Esophagus squamous epithelium (tissue), 5 donors: ENCODE results near the gene UTP14A. TPM values are rescaled to one million over a fixed set of nuclear protein-coding genes. Genes with fewer than 3 reads are reported as not detected.

Source experiments
- DNase-seq: peaks from one replicate; lab custom pipeline; 2025; lab: John Stamatoyannopoulos, UW
- H3K27ac ChIP-seq, 4 donors: fragments of 200-600 bp; sonication (generic); one replicate each; pipeline ENCODE4 v1.5.1; 2016 to 2019; ENCODE audit warnings: mild to moderate bottlenecking in 1 of 4
- H3K27me3 ChIP-seq, 4 donors: fragments of 200-600 bp; sonication (generic); 1 replicate in 3 of 4; 2 replicates in 1 of 4; pipeline versions ENCODE4 v1.5.1 to v1.6.0; 2017 to 2021; ENCODE audit warnings: antibody characterized with exemption in 1 of 4
- H3K36me3 ChIP-seq, 3 donors: fragments of 200-600 bp; sonication (generic); one replicate each; pipeline ENCODE4 v1.5.1; 2016 to 2019
- H3K4me1 ChIP-seq, 3 donors: fragments of 200-600 bp; sonication (generic); one replicate each; pipeline ENCODE4 v1.5.1; 2017 to 2019
- H3K4me3 ChIP-seq, 4 donors: fragments of 200-600 bp; sonication (generic); 1 replicate in 3 of 4; 2 replicates in 1 of 4; pipeline ENCODE4 v1.5.1; 2016 to 2019; ENCODE audit warnings: mild to moderate bottlenecking in 2 of 4, moderate library complexity in 1 of 4
- H3K9me3 ChIP-seq, 3 donors: fragments of 200-600 bp; sonication (generic); one replicate each; pipeline ENCODE4 v1.5.1; 2016 to 2019
- POLR2A ChIP-seq, 4 donors: fragments of 450-650 bp; IDR thresholded peaks; one replicate each; pipeline ENCODE4 v1.6.1; 2017; ENCODE audit warnings: antibody characterized with exemption in 4 of 4, mild to moderate bottlenecking in 4 of 4, moderate library complexity in 3 of 4
- WGBS, 2 donors: methylation state at CpG; one replicate each; pipeline ENCODE4 v1.1.5; 2018; 5-methylcytosine and 5-hydroxymethylcytosine counted together
- intact Hi-C: fragments of 100-400 bp; cut with DNase I; formaldehyde crosslinking; loops from one replicate; pipeline ENCODE4 v1.15.0; 2022
- total RNA-seq, 4 donors: library from RNA; depleted of rRNA; stranded (reverse); fragments of >200 nt; gene quantifications; one replicate each; pipeline ENCODE4 v1.1.0, GENCODE V29; 2016
- TF ChIP-seq, protein P1 (sequence below), 6 experiments: fragments of 450-650 bp in 4 of 6; fragments of 200-600 bp in 2 of 6; sonication (generic) in 2 of 6; IDR thresholded peaks; one replicate each; pipeline ENCODE4 v1.5.1; 2016 to 2019; ENCODE audit warnings: antibody characterized with exemption in 6 of 6, mild to moderate bottlenecking in 4 of 6, moderate library complexity in 4 of 6
- donor health status: DM: yes; HTN: yes; CAD: no.

The UTP14A gene
- total RNA-seq, 4 donors from 2014 or later, result 14.4 to 25.2 (median 19.5) TPM

DNA sequence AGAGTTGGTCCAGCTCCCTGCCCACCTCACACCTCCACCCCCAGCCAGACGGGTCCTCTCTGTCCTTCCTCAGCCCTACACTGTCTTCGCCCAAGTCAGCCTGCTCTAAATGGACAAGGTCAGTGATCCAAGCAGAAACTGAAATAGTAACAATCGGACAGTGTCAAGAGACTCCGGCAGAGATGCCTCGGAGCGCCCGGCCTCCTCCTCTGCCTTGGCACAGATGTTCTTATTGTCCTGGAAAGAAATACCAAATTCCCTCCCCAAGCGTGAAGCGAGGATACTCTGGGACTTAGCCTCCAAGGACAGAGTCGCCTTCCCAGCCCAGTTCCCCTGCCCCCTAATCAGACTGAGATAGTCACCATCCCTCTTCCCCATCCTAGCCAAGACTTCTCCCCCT is 28.5 kb downstream of the UTP14A start:
- 81 to 90% methylated on average over 5 to 6 of the region's 10 CpGs for WGBS, 2 donors
- H3K27ac ChIP-seq, result no peak overlapping the region
- TF ChIP-seq, protein P1, sequence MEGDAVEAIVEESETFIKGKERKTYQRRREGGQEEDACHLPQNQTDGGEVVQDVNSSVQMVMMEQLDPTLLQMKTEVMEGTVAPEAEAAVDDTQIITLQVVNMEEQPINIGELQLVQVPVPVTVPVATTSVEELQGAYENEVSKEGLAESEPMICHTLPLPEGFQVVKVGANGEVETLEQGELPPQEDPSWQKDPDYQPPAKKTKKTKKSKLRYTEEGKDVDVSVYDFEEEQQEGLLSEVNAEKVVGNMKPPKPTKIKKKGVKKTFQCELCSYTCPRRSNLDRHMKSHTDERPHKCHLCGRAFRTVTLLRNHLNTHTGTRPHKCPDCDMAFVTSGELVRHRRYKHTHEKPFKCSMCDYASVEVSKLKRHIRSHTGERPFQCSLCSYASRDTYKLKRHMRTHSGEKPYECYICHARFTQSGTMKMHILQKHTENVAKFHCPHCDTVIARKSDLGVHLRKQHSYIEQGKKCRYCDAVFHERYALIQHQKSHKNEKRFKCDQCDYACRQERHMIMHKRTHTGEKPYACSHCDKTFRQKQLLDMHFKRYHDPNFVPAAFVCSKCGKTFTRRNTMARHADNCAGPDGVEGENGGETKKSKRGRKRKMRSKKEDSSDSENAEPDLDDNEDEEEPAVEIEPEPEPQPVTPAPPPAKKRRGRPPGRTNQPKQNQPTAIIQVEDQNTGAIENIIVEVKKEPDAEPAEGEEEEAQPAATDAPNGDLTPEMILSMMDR (IDR thresholded peaks at IDR 0.05), result no peak
- no peaks in the 10 kb centered on the region for H3K9me3 ChIP-seq
- H3K27me3 ChIP-seq, result no peaks in the 10 kb centered on the region
- no peak overlapping the region for H3K4me3 ChIP-seq
- peaks cover 0 to 2% (median 0%) of the 10 kb centered on the region in 3 donors for H3K36me3 ChIP-seq
- no peak for DNase-seq
- intact Hi-C loops, result no loop called here
- H3K4me1 ChIP-seq, result peaks cover 0 to 5% (median 0%) of the 10 kb centered on the region in 3 donors

DNA sequence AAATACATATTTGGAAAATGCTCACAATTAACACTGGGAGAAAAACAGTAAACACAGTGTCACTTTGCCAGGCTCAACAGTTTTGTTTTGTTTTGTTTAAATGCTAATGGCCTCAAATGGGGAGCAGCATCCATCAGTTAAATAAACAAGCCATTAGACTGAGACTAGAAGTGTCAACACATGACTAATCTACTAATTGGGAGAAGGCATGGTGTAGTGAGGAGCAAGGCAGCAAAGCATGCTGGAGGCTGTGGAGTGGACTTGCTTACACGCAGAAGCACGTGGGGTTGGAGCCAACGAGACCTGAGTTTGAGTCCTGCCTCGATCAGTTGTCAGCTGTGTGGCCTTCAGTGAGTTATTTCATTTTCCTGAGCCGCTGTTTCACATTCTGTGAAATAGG is 29.0 kb downstream of the UTP14A start:
- no peak for DNase-seq
- Histone ChIP-seq H3K9me3 (no peaks in the 10 kb centered on the region), H3K4me1 (peaks cover 0 to 5% (median 0%) of the 10 kb centered on the region in 3 donors), H3K4me3 (no peak overlapping the region), H3K36me3 (no peaks in the 10 kb centered on the region), H3K27ac (no peak overlapping the region), H3K27me3 (peaks cover 0 to 4% (median 0%) of the 10 kb centered on the region in 4 donors)
- 69 to 72% methylated on average over 5 of the region's 5 CpGs for WGBS, 2 donors
- intact Hi-C loops, result no loop called here
- TF ChIP-seq POLR2A (IDR thresholded peaks at IDR 0.05), result no peak
- TF ChIP-seq, protein P1 (IDR thresholded peaks at IDR 0.05), result no peak

DNA sequence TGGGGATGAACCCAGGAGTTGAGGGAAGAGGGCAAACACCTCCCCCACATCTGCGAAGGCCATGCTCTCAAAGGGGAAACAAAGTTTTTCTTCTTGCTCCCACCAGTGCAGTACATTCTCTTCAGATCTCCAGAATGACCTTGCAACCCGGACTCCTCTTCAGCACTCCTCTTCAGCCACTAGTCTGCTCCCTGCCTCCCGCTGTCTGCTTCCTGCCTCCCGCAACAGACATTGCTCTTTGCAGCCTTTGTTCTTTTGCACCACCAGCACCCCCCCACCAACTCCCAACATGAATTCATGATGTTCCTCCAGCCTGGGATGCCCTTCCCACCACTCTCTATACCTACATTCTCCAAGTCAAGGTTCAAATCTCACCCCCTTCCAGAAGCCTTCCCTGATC is 32.1 kb downstream of the UTP14A start:
- no peak for TF ChIP-seq POLR2A (IDR thresholded peaks at IDR 0.05)
- TF ChIP-seq, protein P1 (IDR thresholded peaks at IDR 0.05), result no peak
- no peaks in the 10 kb centered on the region for H3K9me3 ChIP-seq
- WGBS, 2 donors, result 64 to 79% methylated on average over 4 of the region's 4 CpGs
- H3K4me1 ChIP-seq, result peaks cover 0 to under 1% (median 0%) of the 10 kb centered on the region in 3 donors
- H3K27ac ChIP-seq, result no peak overlapping the region
- H3K36me3 ChIP-seq, result no peaks in the 10 kb centered on the region
- intact Hi-C loops, result no loop called here
- peaks cover 0 to 4% (median 0%) of the 10 kb centered on the region in 4 donors for H3K27me3 ChIP-seq
- DNase-seq, result no peak
- H3K4me3 ChIP-seq, result no peak overlapping the region

DNA sequence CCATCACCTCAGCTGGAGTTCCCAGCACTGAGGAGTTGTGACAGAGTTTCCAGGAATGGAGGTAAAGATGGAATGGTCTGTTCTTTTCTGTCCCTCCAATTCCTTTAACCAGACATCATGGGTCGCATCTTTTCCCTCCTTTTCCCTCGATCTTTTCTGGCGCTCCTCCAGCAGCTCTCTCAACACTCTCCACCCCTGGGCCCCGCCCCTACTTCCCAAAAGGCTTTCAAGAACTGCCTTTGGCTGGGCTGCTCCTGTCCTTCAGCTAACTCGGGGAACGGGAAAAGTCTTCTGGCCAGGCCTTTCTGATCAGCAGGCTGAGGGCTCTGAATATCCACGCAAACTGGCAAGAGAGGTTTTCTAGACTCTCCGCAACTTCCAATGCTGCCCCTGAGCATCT is 34.0 kb downstream of the UTP14A start:
- Histone ChIP-seq H3K4me3 (no peak overlapping the region), H3K36me3 (no peaks in the 10 kb centered on the region), H3K4me1 (no peaks in the 10 kb centered on the region), H3K9me3 (no peaks in the 10 kb centered on the region), H3K27me3 (peaks cover 0 to 4% (median 0%) of the 10 kb centered on the region in 4 donors), H3K27ac (no peak overlapping the region)
- TF ChIP-seq, protein P1 (IDR thresholded peaks at IDR 0.05), result no peak
- no peak for TF ChIP-seq POLR2A (IDR thresholded peaks at IDR 0.05)
- no peak for DNase-seq
- WGBS, 2 donors, result 8 to 51% methylated on average over 6 to 8 of the region's 8 CpGs
- intact Hi-C loops, result no loop called here

GRCh38 chrX:129940721-129941120 is 34.8 kb downstream of the UTP14A start:
- WGBS, 2 donors, result 70 to 83% methylated on average over 1 to 2 of the region's 2 CpGs
- H3K27me3 ChIP-seq, result peaks cover 0 to 4% (median 0%) of the 10 kb centered on the region in 4 donors
- no peak overlapping the region for H3K4me3 ChIP-seq
- intact Hi-C loops, result no loop called here
- no peak overlapping the region for H3K27ac ChIP-seq
- no peak for TF ChIP-seq POLR2A (IDR thresholded peaks at IDR 0.05)
- TF ChIP-seq, protein P1 (IDR thresholded peaks at IDR 0.05), result no peak
- no peaks in the 10 kb centered on the region for H3K9me3 ChIP-seq
- DNase-seq, result no peak
- no peaks in the 10 kb centered on the region for H3K4me1 ChIP-seq
- no peaks in the 10 kb centered on the region for H3K36me3 ChIP-seq
